Activated CD8-positive, alpha-beta memory T cell treated with anti-CD3 and anti-CD28 coated beads for 1 hour (primary cell): ENCODE results near the gene KDM4C.

ENCODE experiments used
- DNase-seq, 2 donors: peaks; one replicate each; pipeline ENCODE4 v3.0.0-alpha.2; 2020; ENCODE audit warnings: low read depth in 1 of 2; ENCODE audit errors: extremely low read depth in 1 of 2

KDM4C gene

GRCh38 chr9:7086389-7086788 lies 328.6 kb downstream of the KDM4C start:
- DNase-seq: no peak

GRCh38 chr9:7088611-7089010 lies 330.8 kb downstream of the KDM4C start:
- no peak for DNase-seq

- no peak for DNase-seq
Observed at GRCh38 chr9:7089406-7090193, 331.8 kb downstream of the KDM4C start.

- DNase-seq: no peak
Observed at GRCh38 chr9:7093040-7093439, 335.3 kb downstream of the KDM4C start.

- DNase-seq: no peak
Observed at GRCh38 chr9:7094052-7094451, 336.3 kb downstream of the KDM4C start.

- no peak for DNase-seq
Observed at GRCh38 chr9:7094576-7094975, 336.8 kb downstream of the KDM4C start.

- no peak for DNase-seq
Observed at GRCh38 chr9:7095058-7095457, 337.3 kb downstream of the KDM4C start.

GRCh38 chr9:7097040-7097715 lies 339.4 kb downstream of the KDM4C start:
- no peak for DNase-seq

GRCh38 chr9:7097785-7098752 lies 340.3 kb downstream of the KDM4C start:
- no peak for DNase-seq

- DNase-seq: no peak
Observed at GRCh38 chr9:7103367-7103766, 345.6 kb downstream of the KDM4C start.

- no peak for DNase-seq
Observed at GRCh38 chr9:7103771-7104170, 346.0 kb downstream of the KDM4C start.

- no peak for DNase-seq
Observed at GRCh38 chr9:7104625-7105024, 346.9 kb downstream of the KDM4C start.

GRCh38 chr9:7105095-7105494 lies 347.3 kb downstream of the KDM4C start:
- no peak for DNase-seq

GRCh38 chr9:7108936-7109335 lies 351.2 kb downstream of the KDM4C start:
- DNase-seq: no peak

- no peak for DNase-seq
Observed at GRCh38 chr9:7111413-7111812, 353.6 kb downstream of the KDM4C start.

GRCh38 chr9:7115606-7116005 lies 357.8 kb downstream of the KDM4C start:
- DNase-seq: no peak

GRCh38 chr9:7117676-7118561 lies 360.1 kb downstream of the KDM4C start:
- DNase-seq: no peak

- no peak for DNase-seq
Observed at GRCh38 chr9:7118633-7119032, 360.9 kb downstream of the KDM4C start.

- no peak for DNase-seq
Observed at GRCh38 chr9:7119612-7120011, 361.8 kb downstream of the KDM4C start.

GRCh38 chr9:7121055-7121454 lies 363.3 kb downstream of the KDM4C start:
- no peak for DNase-seq
